Ecto neural progenitor cell (in vitro differentiated cells): Measurements from ENCODE around the gene MINDY2.
"Not testable (repeated sequence)": the region's sequence is repeated elsewhere in the genome, so short reads cannot be mapped to it uniquely, and the experiment has no call there.

Experiments used
- DNase-seq: peaks from one replicate; pipeline ENCODE4 v3.0.0-alpha.2; 2018; ENCODE audit warnings: low spot score

Gene MINDY2

DNA sequence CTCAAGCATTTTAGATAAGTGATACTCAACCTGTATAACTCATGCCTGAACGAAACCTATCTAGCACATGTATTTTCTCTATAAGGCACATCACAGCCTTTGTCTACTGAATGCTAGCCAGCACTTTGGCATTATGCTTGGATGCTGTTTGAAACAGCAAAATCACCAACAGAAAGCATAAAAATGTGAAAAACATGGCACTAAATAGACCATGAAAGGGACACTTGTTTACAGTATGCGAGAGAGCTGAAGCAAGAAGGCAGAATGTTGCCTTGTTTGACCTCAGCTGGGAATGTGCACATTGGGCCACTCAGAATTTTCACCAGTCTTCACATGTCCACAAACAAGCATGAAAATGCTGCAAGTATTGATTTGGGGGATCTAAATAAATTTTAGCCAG, 59.5 kb downstream of the MINDY2 start:
- DNase-seq, result no peak

DNA sequence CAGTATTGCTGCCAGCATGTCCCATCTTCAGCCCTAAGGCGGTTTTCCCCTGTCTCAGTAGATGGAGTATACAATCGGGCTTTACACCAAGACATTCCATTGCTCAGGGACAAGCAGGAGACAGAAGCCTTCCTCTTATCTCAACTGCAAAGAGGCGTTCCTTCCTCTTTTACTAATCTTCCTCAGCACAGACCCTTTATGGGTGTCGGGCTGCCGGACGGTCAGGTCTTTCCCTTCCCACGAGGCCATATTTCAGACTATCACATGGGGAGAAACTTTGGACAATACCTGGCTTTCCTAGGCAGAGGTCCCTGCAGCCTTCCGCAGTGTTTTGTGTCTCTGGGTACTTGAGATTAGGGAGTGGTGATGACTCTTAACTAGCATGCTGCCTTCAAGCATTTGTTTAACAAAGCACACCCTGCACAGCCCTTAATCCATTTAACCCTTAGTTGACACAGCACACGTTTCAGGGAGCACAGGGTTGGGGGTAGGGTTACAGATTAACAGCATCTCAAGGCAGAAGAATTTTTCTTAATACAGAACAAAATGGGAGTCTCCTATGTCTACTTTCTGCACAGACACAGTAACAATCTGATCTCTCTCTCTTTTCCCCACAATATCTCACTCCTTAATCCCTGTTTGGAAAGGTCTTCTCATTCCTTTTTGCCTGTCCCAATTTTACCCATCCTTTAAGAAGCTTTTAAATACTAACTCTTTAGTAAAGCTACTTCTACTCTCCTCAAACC, 62.8 kb downstream of the MINDY2 start:
- DNase-seq, result peak; percentile 49

DNA sequence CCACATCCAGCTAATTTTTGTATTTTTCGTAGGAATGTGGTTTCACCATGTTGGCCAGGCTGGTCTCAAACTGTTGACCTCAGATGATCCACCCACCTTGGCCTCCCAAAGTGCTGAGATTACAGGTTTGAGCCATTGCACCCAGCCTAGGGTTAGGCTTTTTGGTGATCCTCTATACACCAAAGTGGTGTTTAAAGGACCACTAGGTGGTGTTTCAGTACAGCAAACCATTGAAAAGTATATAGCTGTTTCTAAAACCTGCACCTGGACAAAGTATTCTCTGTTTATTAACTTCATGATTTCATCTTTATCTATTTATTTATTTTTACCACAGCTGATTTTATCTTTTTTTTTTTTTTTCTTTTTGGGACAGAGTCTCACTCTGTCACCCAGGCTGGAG, 68.4 kb downstream of the MINDY2 start:
- DNase-seq, result no peak

DNA sequence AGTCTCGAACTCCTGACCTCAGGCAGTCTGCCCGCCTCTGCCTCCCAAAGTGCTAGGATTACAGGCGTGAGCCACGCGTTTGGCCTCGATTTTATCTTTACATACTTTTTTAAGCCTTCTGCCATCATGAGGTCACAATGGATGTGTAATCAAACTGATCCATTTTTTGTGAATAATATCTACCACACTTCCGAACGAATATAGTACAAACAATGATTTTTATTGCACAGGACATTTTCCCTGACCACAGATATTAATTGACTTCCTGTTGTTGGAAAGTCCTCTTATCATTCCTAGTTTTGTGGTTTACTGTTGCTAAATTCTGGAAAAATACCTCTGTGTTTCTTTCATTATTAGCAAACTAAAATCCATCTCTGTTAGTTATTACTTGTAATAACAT, 68.9 kb downstream of the MINDY2 start:
- no peak for DNase-seq

DNA sequence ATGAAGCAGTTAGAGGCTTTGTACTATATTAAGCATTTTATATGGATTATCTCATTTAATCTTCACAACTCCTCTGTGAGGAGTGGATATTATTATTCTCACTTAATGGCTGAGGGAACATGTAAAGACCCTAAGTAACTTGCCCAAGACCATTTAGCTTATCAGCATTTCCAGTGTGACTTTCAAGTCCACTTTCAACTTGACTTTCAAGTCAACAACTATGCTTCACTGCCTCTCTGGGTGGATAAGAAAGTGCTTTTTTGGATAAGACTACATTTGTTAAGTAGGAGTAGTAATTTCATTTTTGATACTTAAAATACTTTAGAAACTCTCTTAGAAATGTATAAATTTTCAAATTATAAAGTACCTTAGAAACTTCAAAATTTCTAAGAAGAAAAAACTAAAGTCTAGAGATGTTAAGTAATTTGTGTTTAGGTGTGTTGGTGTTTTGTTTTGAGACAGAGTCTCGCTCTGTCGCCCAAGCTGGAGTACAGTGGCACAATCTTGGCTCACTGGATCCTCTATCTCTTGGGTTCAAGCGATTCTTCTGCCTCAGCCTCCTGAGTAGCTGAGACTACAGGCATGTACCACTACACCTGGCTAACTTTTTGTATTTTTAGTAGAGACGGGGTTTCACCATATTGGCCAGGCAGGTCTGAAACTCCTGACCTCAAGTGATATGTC, 71.8 kb downstream of the MINDY2 start:
- no peak for DNase-seq

DNA sequence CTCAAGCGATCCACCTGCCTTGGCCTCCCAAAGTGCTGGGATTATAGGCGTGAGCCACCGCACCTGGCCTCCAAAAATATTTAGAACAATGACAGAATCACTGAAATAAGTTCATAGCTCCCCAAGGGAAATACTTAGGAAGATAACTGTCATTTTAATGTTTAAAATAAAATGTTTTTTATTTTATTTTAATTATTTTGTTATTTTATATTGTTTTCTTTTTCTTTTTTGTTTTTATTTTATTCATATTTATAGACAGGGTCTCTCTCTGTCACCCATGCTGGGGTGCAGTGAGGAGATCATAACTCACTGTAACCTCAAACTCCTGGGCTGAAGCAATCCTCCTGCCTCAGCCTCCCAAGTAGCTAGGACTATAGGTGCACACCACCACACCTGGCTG, 80.1 kb downstream of the MINDY2 start:
- not testable (repeated sequence) for DNase-seq

DNA sequence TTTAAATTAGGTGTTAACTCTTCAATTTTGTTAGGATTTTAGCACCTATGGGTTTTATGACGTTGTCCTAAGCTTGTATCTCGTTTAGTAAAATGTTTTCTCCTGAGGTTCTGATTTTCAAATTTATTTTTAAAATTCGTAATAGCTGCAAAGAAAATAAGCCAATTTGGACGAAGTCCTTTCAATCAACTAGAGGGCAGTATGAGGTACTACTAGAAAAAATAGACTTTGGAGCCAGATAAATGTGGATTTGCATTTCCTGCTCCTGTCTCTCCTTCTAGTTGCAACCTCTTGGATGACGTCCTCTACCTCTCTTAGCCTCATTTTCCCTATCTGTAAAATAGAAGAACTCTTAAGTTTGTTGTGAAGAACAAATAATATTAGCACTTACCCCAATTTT, 81.2 kb downstream of the MINDY2 start:
- no peak for DNase-seq

DNA sequence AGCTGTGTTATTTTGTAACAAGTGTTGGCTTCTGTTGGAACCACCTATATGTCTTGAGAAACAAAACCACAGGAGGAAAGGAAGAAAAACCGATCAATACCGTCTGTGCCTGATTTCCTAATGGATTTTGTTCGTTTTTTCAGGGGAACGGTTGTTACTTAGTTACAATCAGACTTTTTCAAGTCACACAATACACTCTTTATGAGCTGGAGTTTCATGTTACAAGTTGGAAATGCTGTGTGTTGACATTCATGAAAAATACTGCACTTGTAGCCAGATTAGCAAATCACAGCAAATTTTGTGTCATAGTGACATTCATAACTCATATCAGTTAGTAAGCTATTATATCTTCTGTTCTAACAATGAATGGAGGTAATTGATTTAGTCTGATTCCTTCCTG, 83.5 kb downstream of the MINDY2 start:
- no peak for DNase-seq

DNA sequence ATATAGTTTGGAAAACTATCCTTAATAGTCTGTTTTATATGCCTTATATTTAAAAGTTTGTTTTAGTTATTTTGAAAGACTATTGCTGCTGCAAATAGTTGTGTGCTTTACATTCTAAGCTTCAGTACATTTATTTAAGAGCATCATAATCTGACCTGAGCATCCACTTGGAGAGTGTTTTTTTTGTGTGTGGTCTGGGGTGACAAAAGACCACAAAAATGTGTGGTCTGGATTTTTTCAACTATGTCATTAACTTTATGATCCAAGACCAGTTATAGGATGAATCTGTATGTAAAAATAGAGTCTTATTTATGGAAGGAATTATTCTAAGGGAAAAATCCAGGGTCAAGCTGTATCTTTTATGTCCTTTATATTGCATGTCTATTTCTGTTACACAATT, 85.0 kb downstream of the MINDY2 start:
- no peak for DNase-seq

DNA sequence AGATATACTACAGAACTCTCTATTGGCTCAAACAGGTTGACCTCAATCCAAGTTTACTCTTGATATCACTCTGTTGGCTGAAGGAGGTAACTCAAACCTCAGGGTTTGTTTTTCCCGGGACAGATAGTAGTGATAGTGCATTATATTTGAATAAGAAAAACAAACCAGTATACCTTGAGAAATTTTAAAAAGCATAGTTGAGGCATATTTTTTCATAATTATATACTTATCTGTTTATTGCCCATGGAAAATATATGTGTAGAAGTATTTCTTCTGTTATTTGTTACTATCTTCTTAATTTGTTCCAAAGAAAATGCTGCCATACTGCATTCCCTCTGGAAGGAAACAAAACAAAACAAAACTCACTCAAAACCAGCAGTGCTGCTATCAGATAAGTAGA, 85.5 kb downstream of the MINDY2 start:
- not testable (repeated sequence) for DNase-seq

DNA sequence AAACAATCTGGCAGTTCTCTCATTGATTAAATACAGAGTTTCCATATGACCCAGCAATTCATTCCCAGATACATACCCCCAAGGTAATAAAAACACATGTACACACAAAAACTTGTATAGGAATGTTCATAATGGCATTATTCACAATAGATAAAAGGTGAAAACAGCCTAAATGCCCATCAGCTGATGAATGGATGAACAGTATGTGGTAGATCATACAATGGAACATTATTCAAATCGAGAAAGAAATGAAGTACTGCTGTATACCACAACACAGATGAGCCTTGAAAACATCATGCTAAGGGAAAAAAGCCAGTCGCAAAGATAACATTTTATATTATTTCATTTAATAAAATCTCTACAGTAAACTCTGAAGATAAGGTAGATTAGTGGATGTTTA, 91.2 kb downstream of the MINDY2 start:
- no peak for DNase-seq

DNA sequence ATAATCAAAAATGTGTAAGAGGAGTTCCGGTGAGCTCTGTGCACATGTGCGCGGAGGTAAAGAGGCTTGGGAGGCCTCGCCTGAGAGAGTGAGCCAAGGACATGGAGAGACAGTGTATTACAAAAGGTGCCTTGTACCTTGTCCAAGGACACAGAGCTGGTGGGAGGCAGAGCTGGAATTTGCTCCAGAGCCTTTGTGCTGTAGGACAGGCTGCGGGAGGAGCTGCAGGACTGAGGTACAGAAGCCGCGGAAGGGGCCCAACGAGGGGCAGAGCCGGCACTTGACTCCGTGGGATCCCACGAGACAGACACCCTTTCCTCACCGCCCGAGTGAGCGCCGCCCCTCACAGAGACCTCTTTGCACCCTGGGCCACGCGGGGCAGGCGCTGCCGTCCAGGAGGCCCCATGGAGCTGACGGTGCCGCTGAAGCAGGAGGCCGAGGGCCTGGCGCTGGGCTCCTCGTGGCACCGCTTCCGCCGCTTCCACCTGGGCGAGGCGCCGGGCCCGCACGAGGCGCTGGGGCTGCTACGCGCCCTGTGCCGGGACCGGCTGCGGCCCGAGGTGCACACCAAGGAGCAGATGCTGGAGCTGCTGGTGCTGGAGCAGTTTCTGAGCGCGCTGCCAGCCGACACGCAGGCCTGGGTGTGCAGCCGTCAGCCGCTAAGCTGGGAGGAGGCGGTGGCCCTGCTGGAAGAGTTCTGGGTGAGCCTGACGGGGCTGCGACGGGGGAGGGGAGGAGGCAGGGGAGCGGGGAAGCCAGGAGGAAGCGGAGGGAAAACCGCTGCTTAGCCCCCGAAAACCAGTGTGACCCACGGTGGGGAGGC, 93.7 kb downstream of the MINDY2 start:
- DNase-seq, result peak; percentile 61

DNA sequence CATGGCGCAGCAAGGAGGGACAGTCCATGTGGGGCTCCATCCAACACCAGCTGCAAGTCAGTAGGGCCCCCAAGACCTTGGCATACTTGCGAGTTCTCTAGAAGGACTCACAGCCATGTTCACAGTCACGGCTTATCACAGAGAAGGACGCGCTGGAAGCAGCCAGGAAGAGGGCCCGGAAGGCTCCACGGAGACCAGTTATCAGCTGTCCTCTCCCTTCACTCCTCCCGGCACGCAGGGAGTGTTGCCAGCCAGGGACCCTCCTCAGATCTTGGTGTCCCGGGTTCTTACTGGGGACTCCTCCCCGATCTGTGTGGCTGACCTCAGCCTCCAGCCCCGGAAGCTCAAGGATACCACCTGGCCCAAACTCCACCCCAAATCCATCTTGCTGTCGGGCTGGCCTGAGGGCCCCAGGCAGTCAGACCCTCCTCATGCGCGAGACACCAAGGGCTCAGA, 94.4 kb downstream of the MINDY2 start:
- no peak for DNase-seq

DNA sequence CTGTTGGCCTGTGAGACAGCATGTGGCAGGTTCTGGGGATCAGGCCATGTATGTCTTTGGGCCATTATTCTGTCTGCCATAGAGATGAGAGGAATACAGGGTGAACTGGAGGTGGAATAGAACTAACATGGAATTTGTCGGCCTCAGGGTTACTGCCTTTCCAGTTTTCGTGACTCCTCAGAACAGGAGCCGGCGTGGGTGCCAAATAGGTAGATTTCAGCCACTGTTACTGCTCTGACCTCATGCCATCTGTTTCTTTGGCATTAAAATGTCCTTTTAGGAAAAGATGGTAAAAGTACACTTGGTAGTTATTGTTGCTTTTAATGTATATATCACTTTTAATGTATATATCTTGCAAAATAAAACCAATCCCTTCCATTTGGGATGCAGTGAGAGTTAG, 96.8 kb downstream of the MINDY2 start:
- DNase-seq, result no peak

DNA sequence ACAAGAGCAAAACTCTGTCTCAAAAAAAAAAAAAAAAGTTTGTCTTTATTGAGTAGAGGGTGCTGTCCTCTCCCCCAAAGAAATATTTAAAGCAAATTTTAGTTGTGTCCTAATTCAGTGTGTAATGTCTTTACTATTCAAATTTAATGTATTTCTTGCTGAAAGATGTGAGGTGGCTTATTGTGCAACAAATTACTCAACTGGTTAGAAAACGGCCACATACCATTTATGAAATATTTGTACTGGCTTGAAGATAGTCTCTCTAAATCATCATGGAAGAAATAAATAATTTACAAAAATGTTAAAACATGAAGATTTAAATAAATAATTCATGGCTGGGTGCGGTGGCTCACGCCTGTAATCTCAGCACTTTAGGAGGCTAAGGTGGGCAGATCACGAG, 99.3 kb downstream of the MINDY2 start:
- no peak for DNase-seq

DNA sequence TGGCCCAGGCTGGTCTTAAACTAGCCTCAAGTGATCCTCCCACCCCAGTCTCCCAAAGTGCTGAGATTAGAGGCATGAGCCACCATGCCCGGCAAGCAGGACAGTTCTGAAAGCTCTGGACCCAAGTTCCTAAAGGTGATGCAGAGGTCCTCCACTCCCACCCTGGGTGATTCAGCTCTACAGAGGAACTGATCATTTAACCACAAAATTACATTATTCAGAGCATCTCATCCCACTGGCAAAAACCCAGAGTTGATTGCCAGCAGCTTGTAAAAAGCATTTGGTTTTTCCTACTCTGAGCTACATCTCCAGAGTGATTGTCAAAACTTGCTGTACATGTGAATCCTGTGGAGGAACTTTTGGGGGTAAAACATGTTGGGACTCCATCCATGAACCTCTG, 102.2 kb downstream of the MINDY2 start:
- DNase-seq, result no peak

DNA sequence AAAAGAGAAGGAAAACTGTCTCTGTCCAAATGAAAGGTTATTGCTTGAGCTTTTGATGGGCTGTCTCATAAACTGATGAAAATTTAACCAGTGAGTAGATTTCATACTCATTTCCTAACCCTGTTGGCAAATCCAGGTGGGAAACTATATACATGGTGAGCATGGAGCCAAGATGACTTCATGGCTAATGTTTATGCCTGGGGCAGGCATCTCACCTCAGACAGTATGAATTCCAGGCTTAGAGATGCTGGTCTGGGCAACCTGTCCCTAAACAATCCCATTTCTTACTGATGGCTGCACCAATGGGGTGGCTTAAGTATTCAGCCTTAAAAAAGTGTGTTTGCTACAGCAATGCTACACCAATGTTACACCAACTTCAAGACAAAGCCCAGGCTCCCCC, 104.2 kb downstream of the MINDY2 start:
- DNase-seq, result no peak

DNA sequence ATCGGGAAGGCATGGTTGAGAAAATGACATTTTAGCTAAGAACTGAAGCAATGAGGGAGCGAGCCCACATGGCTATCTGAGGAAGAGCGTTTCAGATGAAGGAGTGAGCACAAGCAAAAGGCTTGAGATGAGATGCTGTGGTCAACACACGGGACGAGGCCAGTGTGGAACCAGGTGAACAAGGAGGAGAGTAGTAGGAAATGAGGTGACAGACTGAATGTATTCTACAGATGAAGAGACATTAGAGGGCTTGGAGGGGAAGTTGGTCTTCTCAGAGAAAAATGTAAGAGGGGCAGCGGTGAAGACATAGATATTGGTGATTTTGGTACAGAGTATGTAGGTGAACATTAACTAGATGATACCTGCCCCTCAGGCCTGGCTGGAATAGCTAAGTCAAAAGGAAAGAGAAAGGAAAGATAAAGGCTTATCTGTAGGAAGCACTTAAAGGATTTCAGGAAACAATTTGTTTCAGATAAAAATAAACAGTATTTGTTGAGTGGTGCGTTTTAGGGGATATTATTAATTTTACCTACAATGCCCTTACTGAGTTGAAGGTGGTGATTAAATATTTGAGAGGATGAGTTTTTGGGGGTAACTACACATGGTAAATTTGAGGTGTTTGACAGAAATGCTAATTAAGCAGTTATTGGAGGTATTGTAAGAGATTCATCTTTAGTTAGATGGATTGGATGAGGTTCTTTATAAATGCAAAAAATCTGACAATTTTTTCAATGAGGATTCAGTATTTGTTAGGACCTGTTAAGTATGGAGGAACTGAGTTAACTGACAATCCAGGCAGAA, 105.4 kb downstream of the MINDY2 start:
- DNase-seq, result no peak

DNA sequence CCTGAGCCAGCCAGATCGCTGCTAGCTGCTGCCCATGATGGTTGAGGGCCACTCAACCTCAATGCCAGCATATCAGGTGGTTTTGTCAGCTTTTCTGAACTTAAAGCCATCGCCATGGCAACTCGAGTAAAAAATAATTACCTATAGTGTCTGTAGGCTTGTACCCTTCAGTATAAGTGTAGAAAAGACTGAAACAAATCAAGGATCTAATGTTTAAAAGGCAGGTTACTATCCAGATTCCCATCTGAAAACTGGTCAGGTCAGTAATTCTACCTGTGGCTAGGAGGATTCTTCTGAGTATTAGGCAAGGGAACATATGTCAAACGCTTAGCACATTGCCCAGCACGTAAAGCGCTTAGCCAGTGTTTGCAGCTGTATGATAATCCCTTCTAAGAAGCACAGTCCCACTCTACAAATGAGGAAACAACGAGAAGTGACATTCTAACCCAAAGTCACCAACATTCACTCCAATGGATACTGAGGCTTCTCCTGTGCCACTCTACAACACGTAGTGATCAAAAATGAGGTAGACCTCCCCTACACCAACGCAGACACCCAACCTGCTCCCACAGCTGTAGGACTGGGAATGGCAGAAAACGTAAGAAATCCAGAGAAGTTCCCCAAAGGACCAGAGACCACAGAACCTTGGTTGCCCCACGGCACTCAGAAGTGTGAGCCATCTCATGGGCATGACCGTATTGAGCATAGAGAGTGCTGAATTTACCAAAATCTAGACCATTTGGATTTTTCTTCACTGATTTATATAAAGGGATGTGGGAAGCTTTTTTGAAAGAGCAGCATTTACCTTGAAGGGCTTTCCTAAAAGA, 107.1 kb downstream of the MINDY2 start:
- DNase-seq, result no peak

DNA sequence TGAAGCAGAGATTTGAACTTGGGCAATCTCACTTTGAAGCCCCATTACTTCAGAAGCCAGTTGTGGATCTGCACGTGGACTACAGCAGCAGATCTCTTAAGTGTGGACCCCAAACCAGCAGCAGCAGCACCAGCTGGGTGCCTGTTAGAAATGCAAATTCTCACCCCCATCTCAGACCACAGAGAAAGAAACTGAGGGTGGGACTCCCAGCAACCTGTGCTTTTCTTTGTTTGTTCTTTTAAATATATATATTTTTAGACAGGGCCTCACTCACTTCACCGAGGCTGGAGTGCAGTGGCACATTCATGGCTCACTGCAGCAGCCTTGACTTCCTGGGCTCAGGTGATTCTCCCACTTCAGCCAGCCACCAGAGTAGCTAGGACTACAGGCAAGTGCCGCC, 109.2 kb downstream of the MINDY2 start:
- no peak for DNase-seq

DNA sequence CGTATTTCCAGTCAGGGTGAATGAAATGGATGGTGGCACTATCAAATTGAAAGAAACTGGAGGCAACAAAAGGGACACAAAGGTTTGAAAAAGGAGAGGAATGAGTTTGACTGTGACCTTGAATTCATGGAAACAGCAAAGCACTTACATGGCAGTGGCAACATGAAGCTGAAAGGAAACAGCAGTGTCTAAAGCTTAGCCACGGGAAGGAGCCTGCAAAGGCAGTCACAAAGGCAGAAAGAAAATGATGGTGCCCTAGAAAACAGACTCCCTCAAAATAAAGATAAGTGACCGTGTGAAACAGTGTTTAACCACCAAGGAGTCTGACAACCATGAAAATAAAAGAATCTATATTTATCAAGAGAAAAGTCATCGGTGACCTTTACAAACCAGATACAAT, 111.1 kb downstream of the MINDY2 start:
- DNase-seq, result no peak
